ENCODE data around the gene TCEAL3. TPM values are rescaled to one million over a fixed set of nuclear protein-coding genes. Genes with fewer than 3 reads are reported as not detected.

Gene TCEAL3
- total RNA-seq, 6 experiments from 2014 or later: 54.3 to 75.5 (median 62.7) TPM

- Mint-ChIP-seq H3K9me3 (no peaks in the 10 kb centered on the region), H3K36me3 (ENCODE audit: low read depth) (peaks cover 12% of the 10 kb centered on the region), H3K27me3 (ENCODE audit: insufficient read depth) (no peaks in the 10 kb centered on the region), H3K4me1 (ENCODE audit: low read depth) (peaks cover 60% of the 10 kb centered on the region), H3K27ac (peak overlapping the region; percentile 57), H3K4me3 (peak overlapping the region; percentile 20; the same call in 1 of the 2 replicates)
- TF ChIP-seq CTCF (IDR thresholded peaks at IDR 0.05): no peak
- no peak for DNase-seq
Observed at GRCh38 chrX:103613362-103613890, 5.7 kb downstream of the TCEAL3 start.

DNA sequence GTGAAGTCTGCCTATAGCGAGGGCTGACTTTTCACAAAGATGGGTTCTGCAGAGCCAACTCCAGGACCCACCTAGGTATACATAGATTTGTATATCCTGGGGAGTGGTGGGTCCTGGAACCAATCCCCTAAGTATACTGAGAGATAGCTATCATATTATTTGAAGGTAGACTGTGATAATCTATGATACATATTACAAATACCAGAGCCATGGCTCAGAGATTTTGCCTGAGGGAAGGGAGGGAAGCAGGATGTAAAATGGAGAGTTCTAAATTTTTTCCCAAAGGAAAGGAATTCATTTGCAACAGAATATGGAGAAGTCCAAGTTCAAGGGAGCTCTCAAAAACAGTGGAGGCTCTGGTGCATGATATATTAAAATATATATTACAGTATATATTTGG lies 7.2 kb downstream of the TCEAL3 start:
- no peaks in the 10 kb centered on the region for H3K9me3 Mint-ChIP-seq
- H3K4me1 Mint-ChIP-seq (ENCODE audit: low read depth): peaks cover 55% of the 10 kb centered on the region
- peak; percentile 10 for DNase-seq
- no peaks in the 10 kb centered on the region; the same call in 1 of the 2 replicates for H3K27me3 Mint-ChIP-seq (ENCODE audit: insufficient read depth)
- H3K27ac Mint-ChIP-seq: peak overlapping the region; percentile 82
- TF ChIP-seq CTCF (IDR thresholded peaks at IDR 0.05): no peak
- peak overlapping the region; percentile 39 for H3K4me3 Mint-ChIP-seq
- H3K36me3 Mint-ChIP-seq (ENCODE audit: low read depth): peaks cover 13% of the 10 kb centered on the region

DNA sequence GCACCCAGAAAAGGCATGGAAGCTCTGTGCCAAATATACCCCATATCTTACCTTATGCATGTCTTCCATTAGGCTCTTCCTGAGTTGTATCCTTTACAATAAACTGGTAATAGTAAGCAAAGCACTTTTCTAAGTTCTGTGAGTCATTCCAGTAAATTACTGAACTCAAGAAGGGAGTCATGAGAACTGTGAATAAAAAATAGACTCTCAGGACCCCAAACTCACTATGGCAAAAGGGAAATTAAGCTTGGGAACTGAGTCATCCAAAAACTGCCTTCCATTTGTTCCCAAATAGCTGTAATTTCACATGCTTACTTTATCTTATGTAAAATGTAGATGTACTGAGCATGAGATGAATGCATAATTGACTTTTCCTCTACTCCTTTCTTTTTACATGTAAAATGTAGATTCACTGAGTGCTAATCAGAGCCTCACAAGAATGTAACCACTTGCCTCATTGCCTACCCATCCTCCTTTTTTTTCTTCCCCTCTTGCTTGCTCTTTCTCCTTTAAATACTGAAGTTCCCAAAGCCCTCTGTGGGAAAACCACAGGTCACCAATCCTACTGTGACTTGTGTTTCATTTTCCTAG lies 8.1 kb downstream of the TCEAL3 start:
- H3K4me3 Mint-ChIP-seq: no peak overlapping the region
- TF ChIP-seq CTCF (IDR thresholded peaks at IDR 0.05): no peak
- peaks cover 55% of the 10 kb centered on the region for H3K4me1 Mint-ChIP-seq (ENCODE audit: low read depth)
- H3K27me3 Mint-ChIP-seq (ENCODE audit: insufficient read depth): no peaks in the 10 kb centered on the region; the same call in 1 of the 2 replicates
- H3K27ac Mint-ChIP-seq: peak overlapping the region; percentile 82
- peak; percentile 32 for DNase-seq
- no peaks in the 10 kb centered on the region for H3K9me3 Mint-ChIP-seq
- peaks cover 9% of the 10 kb centered on the region; the same call in 1 of the 2 replicates for H3K36me3 Mint-ChIP-seq (ENCODE audit: low read depth)

DNA sequence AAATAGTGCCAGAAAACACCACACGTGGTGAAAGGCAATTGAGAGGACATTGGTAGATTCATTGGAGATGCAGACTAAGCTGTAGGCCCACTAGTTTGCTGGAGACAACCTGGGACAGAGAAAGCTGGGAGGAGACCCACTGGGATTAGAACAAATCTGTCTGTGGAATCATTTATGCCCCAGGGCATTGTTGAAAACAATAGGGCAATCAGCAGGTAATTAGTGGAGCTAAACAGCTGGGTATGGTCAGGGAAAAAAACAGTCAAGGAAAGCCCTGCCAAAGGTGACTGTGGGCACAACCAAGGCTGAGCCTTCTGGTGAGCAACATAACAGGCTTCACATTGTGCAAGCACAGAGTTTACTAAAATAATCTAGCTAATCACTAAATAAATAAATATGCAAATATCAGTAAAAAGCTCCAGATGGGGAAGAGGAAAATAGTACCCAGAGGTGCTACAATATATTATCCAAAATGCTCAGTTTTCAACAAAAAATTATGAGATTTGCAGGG lies 9.0 kb downstream of the TCEAL3 start:
- DNase-seq: no peak
- Mint-ChIP-seq H3K27ac (peak overlapping the region; percentile 82), H3K9me3 (no peaks in the 10 kb centered on the region), H3K4me1 (ENCODE audit: low read depth) (peaks cover 55% of the 10 kb centered on the region), H3K27me3 (ENCODE audit: insufficient read depth) (no peaks in the 10 kb centered on the region; the same call in 1 of the 2 replicates), H3K36me3 (ENCODE audit: low read depth) (peaks cover 9% of the 10 kb centered on the region; the same call in 1 of the 2 replicates), H3K4me3 (no peak overlapping the region)
- TF ChIP-seq CTCF (IDR thresholded peaks at IDR 0.05): no peak

DNA sequence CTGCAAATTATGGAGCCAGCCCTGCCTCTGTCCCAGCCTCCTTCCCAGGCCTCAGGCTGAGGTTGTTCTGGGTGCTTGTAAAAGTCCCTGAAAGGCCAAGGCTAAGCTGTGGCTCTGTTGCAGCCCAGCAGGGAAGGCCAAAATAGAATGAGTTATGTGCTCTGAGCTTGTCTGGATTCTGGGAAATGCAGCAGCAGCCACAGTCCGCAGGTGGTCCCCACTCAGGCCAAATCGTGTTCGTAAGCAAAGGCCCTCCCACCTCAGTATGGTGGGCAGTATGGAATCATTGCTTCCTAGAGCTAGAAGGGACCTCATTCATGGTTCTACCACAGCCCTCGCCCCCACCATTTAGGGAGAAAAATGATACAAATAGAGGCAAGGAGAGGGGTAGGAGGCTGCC lies 16.3 kb downstream of the TCEAL3 start:
- H3K4me1 Mint-ChIP-seq (ENCODE audit: low read depth): peaks cover 32% of the 10 kb centered on the region
- no peaks in the 10 kb centered on the region for H3K9me3 Mint-ChIP-seq
- no peak overlapping the region; the same call in 1 of the 2 replicates for H3K4me3 Mint-ChIP-seq
- H3K27ac Mint-ChIP-seq: no peak overlapping the region
- TF ChIP-seq CTCF (IDR thresholded peaks at IDR 0.05): no peak
- H3K27me3 Mint-ChIP-seq (ENCODE audit: insufficient read depth): no peaks in the 10 kb centered on the region
- H3K36me3 Mint-ChIP-seq (ENCODE audit: low read depth): peaks cover 3% of the 10 kb centered on the region; the same call in 1 of the 2 replicates
- no peak for DNase-seq
